Liver (tissue), 9 donors: ENCODE measurements around the gene PAQR4. TPM values are rescaled to one million over a fixed set of nuclear protein-coding genes. Genes with fewer than 3 reads are reported as not detected.

Experiments
- DNase-seq: peaks from one replicate; pipeline ENCODE4 v3.0.0-alpha.2; 2017; ENCODE audit warnings: low spot score
- H3K27ac ChIP-seq, 2 donors: one replicate each; pipeline ENCODE4 v1.7.0; 2013; ENCODE audit warnings: inconsistent platforms in 2 of 2, low read length in 2 of 2, control low read depth in 1 of 2, low read depth in 1 of 2, mild to moderate bottlenecking in 1 of 2
- H3K27me3 ChIP-seq, 4 donors: one replicate each; pipeline versions ENCODE4 v1.6.1 to v1.7.0; 2013; ENCODE audit warnings: low read length in 3 of 4, inconsistent platforms in 1 of 4, mild to moderate bottlenecking in 1 of 4, moderate library complexity in 1 of 4; ENCODE audit not compliant: control insufficient read depth in 4 of 4, insufficient read depth in 4 of 4
- H3K36me3 ChIP-seq, 4 donors: one replicate each; pipeline versions ENCODE4 v1.6.1 to v1.7.0; 2013; ENCODE audit warnings: low read length in 3 of 4, mild to moderate bottlenecking in 3 of 4, low read depth in 1 of 4, moderate library complexity in 1 of 4; ENCODE audit not compliant: control insufficient read depth in 4 of 4, insufficient read depth in 3 of 4
- H3K4me1 ChIP-seq, 4 donors: one replicate each; pipeline versions ENCODE4 v1.6.1 to v1.7.0; 2013; ENCODE audit warnings: low read length in 3 of 4, mild to moderate bottlenecking in 3 of 4, moderate library complexity in 1 of 4; ENCODE audit not compliant: control insufficient read depth in 4 of 4, insufficient read depth in 4 of 4
- H3K4me3 ChIP-seq, 3 donors: one replicate each; pipeline versions ENCODE4 v1.6.1 to v1.7.0; 2013; ENCODE audit warnings: low read length in 3 of 3, control low read depth in 1 of 3, low read depth in 1 of 3, mild to moderate bottlenecking in 1 of 3
- H3K9ac ChIP-seq, 2 donors: one replicate each; pipeline ENCODE4 v1.7.0; 2013; ENCODE audit warnings: low read length in 2 of 2, mild to moderate bottlenecking in 2 of 2, moderate library complexity in 2 of 2, control low read depth in 1 of 2, low read depth in 1 of 2
- H3K9me3 ChIP-seq, 4 donors: one replicate each; pipeline versions ENCODE4 v1.6.1 to v1.7.0; 2013; ENCODE audit warnings: low read length in 3 of 4; ENCODE audit not compliant: control insufficient read depth in 4 of 4
- EGR1 ChIP-seq, 2 donors: IDR thresholded peaks; 2 replicates each; pipeline ENCODE4 v1.6.1; 2016 to 2018; ENCODE audit warnings: antibody characterized with exemption in 2 of 2, low read depth in 2 of 2
- GABPA ChIP-seq, 2 donors: IDR thresholded peaks in 1 of 2; conservative IDR thresholded peaks in 1 of 2; 2 replicates each; pipeline ENCODE4 v1.6.1; 2016; ENCODE audit warnings: antibody characterized with exemption in 2 of 2, mild to moderate bottlenecking in 1 of 2, moderate library complexity in 1 of 2
- HNF4A ChIP-seq, 2 donors: conservative IDR thresholded peaks; 2 replicates each; pipeline ENCODE4 v1.6.1; 2016; ENCODE audit warnings: antibody characterized with exemption in 2 of 2, mild to moderate bottlenecking in 2 of 2
- HNF4G ChIP-seq: IDR thresholded peaks from 2 replicates; pipeline ENCODE4 v1.6.1; 2016; ENCODE audit warnings: antibody characterized with exemption
- JUND ChIP-seq, 2 donors: IDR thresholded peaks; 2 replicates each; pipeline ENCODE4 v1.6.1; 2016; ENCODE audit warnings: antibody characterized with exemption in 2 of 2
- RAD21 ChIP-seq, 2 donors: IDR thresholded peaks; 2 replicates each; pipeline ENCODE4 v1.6.1; 2016; ENCODE audit warnings: antibody characterized with exemption in 2 of 2, mild to moderate bottlenecking in 2 of 2
- SP1 ChIP-seq: IDR thresholded peaks from 2 replicates; pipeline ENCODE4 v1.6.1; 2018; ENCODE audit warnings: antibody characterized with exemption, mild to moderate bottlenecking
- TAF1 ChIP-seq: conservative IDR thresholded peaks from 2 replicates; pipeline ENCODE4 v1.6.1; 2016; ENCODE audit warnings: antibody characterized with exemption, mild to moderate bottlenecking
- YY1 ChIP-seq: IDR thresholded peaks from 2 replicates; pipeline ENCODE4 v1.6.1; 2016; ENCODE audit warnings: antibody characterized with exemption, mild to moderate bottlenecking
- WGBS: extraction: QIAGEN DNeasy Blood & Tissue Kit; methylation state at CpG from one replicate; pipeline ENCODE4 v1.1.7; 2013; 5-methylcytosine and 5-hydroxymethylcytosine counted together
- polyA plus RNA-seq, 2 donors: library from polyadenylated mRNA; stranded (reverse) in 1 of 2; unstranded in 1 of 2; fragments of 200-250 nt in 1 of 2; fragments of >200 nt in 1 of 2; fragmentation: Nextera tagmentation in 1 of 2; extraction: Ambion mirVana in 1 of 2; gene quantifications; one replicate each; pipeline versions ENCODE4 v1.2.1 to v1.2.3, GENCODE V29; 2013 to 2015
- total RNA-seq, 2 donors: library from RNA; depleted of rRNA; stranded (reverse); fragments of >200 nt; gene quantifications; one replicate each; pipeline ENCODE4 v1.2.3, GENCODE V29; 2014
- TF ChIP-seq, protein P1 (sequence below): IDR thresholded peaks from 2 replicates; pipeline ENCODE4 v1.6.1; 2016; ENCODE audit warnings: antibody characterized with exemption
- TF ChIP-seq, protein P2 (sequence below): IDR thresholded peaks from 2 replicates; pipeline ENCODE4 v1.6.1; 2016; ENCODE audit warnings: antibody characterized with exemption
- donor health status: healthy.
- donor health status: healthy.
- donor health status: healthy.
- donor health status: healthy.
- donor health status: healthy.

Gene PAQR4
- total and polyA plus RNA-seq, 4 donors: 0.63 to 9.9 (median 2.0) TPM

DNA sequence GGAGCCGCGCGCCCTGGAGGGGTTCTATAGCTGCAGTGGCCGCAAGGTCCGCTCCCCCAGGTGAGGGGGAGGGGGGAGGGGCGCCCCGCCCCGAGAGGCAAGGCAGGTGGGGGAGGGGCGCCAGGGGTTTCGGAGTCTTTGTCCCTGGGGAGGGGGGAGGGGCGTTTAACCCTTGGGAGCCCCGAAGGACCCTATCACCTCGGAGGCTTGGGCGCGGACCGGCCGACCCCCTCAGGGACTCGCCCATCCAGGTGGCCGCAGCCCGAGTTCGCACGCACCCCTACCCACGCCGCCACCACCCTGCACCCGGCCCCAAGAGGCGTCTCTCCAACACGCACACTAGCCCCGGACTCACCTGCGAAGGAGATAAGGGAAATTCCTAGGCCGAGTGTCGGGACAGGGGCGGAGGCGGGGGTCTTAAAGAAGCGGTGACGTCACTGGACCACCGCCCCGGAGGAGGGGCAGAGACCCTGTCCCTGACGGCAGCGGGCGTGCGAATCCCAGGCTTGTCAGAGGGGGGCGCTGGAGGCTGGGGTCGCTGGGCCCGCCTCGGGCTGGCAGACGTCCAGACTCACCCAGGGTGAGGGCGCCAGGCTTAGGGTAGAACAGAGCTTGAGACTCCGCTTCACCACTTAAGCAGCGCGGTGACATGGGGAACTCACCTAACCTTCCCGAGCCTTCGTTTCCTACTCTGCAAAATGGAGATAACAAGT is 48.8 kb downstream of the PAQR4 start, which contains the start of gene CLDN6:
Gene CLDN6, minus strand, starts transcription at position 390 of the 713 bp plus-strand sequence. CDS start 2,162 bp downstream, outside the sequence.
- Histone ChIP-seq H3K4me1 (peaks cover 17 to 35% (median 25%) of the 10 kb centered on the region in 4 donors), H3K9ac (no peak within 1 kb of the TSS), H3K27ac (no peak within 1 kb of the TSS), H3K36me3 (no peaks in the 10 kb centered on the region), H3K9me3 (no peaks in the 10 kb centered on the region), H3K27me3 (no peaks in the 10 kb centered on the region), H3K4me3 (no peak within 1 kb of the TSS)
- TF ChIP-seq HNF4G (no peak), HNF4A (conservative IDR thresholded peaks at IDR 0.05) (no peak), GABPA (IDR thresholded peaks at IDR 0.05 in 1 of 2, conservative IDR thresholded peaks at IDR 0.05 in 1 of 2) (no peak), EGR1 (IDR thresholded peaks at IDR 0.05; ENCODE audit: low read depth in 2 of 2) (no peak)
- TF ChIP-seq, protein P1, sequence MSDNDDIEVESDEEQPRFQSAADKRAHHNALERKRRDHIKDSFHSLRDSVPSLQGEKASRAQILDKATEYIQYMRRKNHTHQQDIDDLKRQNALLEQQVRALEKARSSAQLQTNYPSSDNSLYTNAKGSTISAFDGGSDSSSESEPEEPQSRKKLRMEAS: no peak
- WGBS: 21% methylated on average over 51 of the region's 52 CpGs
- no peak for DNase-seq

- DNase-seq: no peak
- H3K27ac ChIP-seq: peak overlapping the region in 1 of 2 donors; percentile 27
- H3K4me1 ChIP-seq: peaks cover 12 to 34% (median 26%) of the 10 kb centered on the region in 4 donors
- H3K27me3 ChIP-seq: no peaks in the 10 kb centered on the region
- H3K36me3 ChIP-seq: no peaks in the 10 kb centered on the region
- peak overlapping the region in 2 of 3 donors; percentile 54 to 68 for H3K4me3 ChIP-seq
- no peak overlapping the region for H3K9ac ChIP-seq
- no peak for TF ChIP-seq JUND (IDR thresholded peaks at IDR 0.05)
- 31% methylated on average over 40 of the region's 40 CpGs for WGBS
- H3K9me3 ChIP-seq: no peaks in the 10 kb centered on the region
These were observed 50.6 kb downstream of the PAQR4 start for GRCh38 chr16:3019594-3020246.

- under 1% methylated on average over 49 of the region's 49 CpGs for whole genome bisulfite sequencing
- DNase-seq: peak; percentile 86
- Histone ChIP-seq H3K9me3 (no peaks in the 10 kb centered on the region), H3K27me3 (no peaks in the 10 kb centered on the region), H3K27ac (peak within 1 kb of the TSS; percentile 92 to 95), H3K4me3 (peak within 1 kb of the TSS; percentile 68 to 78 (median 74)), H3K36me3 (no peaks in the 10 kb centered on the region), H3K9ac (peak within 1 kb of the TSS; percentile 63 to 66), H3K4me1 (peaks cover 12 to 34% (median 26%) of the 10 kb centered on the region in 4 donors)
- TF ChIP-seq EGR1 (IDR thresholded peaks at IDR 0.05; ENCODE audit: low read depth in 2 of 2) (peak in 1 of 2 donors; percentile 81), SP1 (peak; percentile 9)
- TF ChIP-seq, protein P1: no peak
These were observed 51.1 kb downstream of the PAQR4 start, which contains the start of gene TNFRSF12A for GRCh38 chr16:3020247-3020603. Gene TNFRSF12A (plus strand): TSS chr16:3020368. CDS start chr16:3020398, 30 bp downstream.

- H3K4me1 ChIP-seq: peaks cover 12 to 37% (median 26%) of the 10 kb centered on the region in 4 donors
These were observed 51.7 kb downstream of the PAQR4 start for GRCh38 chr16:3020604-3021448.

More at GRCh38 chr16:3020604-3021448, 51.7 kb downstream of the PAQR4 start:
- 1% methylated on average over 57 of the region's 57 CpGs for WGBS
- peaks cover 0 to 2% (median under 1%) of the 10 kb centered on the region in 4 donors for H3K36me3 ChIP-seq
- H3K9ac ChIP-seq: peak overlapping the region; percentile 63 to 66
- DNase-seq: peak; percentile 60
- TF ChIP-seq, protein P2, sequence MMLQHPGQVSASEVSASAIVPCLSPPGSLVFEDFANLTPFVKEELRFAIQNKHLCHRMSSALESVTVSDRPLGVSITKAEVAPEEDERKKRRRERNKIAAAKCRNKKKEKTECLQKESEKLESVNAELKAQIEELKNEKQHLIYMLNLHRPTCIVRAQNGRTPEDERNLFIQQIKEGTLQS: peak; percentile 50
- peak in 1 of 2 donors; percentile 12 for TF ChIP-seq GABPA (IDR thresholded peaks at IDR 0.05 in 1 of 2, conservative IDR thresholded peaks at IDR 0.05 in 1 of 2)
- peak; percentile 11 for TF ChIP-seq YY1
- no peak for TF ChIP-seq HNF4A (conservative IDR thresholded peaks at IDR 0.05)
- TF ChIP-seq TAF1: no peak
- TF ChIP-seq RAD21 (IDR thresholded peaks at IDR 0.05): no peak
- TF ChIP-seq JUND (IDR thresholded peaks at IDR 0.05): peak; percentile 77 to 97
- H3K27me3 ChIP-seq: no peaks in the 10 kb centered on the region
- H3K9me3 ChIP-seq: no peaks in the 10 kb centered on the region
- peak overlapping the region; percentile 68 to 78 (median 74) for H3K4me3 ChIP-seq
- peak overlapping the region; percentile 92 to 95 for H3K27ac ChIP-seq
